Parathyroid adenoma (tissue), 2 donors: Measurements from ENCODE around the gene CYSRT1.

ENCODE experiments used
- H2AFZ ChIP-seq: fragments of 300-600 bp; sonication (generic); one replicate; pipeline ENCODE4 v1.7.0; 2017; ENCODE audit warnings: antibody characterized with exemption, mild to moderate bottlenecking
- H3K27ac ChIP-seq: fragments of 300-600 bp; sonication (generic); one replicate; pipeline ENCODE4 v1.7.0; 2017
- H3K27me3 ChIP-seq: fragments of 300-600 bp; sonication (generic); one replicate; pipeline ENCODE4 v1.7.0; 2017; ENCODE audit warnings: low read length; ENCODE audit not compliant: control insufficient read depth, insufficient read depth
- H3K36me3 ChIP-seq: fragments of 300-600 bp; sonication (generic); one replicate; pipeline ENCODE4 v1.7.0; 2017; ENCODE audit warnings: low read length; ENCODE audit not compliant: control insufficient read depth, insufficient read depth
- H3K4me1 ChIP-seq: fragments of 300-600 bp; sonication (generic); one replicate; pipeline ENCODE4 v1.7.0; 2017; ENCODE audit warnings: control low read depth
- H3K4me2 ChIP-seq: fragments of 300-600 bp; sonication (generic); one replicate; pipeline ENCODE4 v1.7.0; 2017; ENCODE audit warnings: low read length
- H3K4me3 ChIP-seq: fragments of 300-600 bp; sonication (generic); one replicate; pipeline ENCODE4 v1.7.0; 2017; ENCODE audit warnings: low read depth, low read length
- H3K79me2 ChIP-seq: fragments of 300-600 bp; sonication (generic); one replicate; pipeline ENCODE4 v1.7.0; 2017; ENCODE audit warnings: control low read depth
- H3K9ac ChIP-seq: fragments of 300-600 bp; sonication (generic); one replicate; pipeline ENCODE4 v1.7.0; 2017; ENCODE audit warnings: mild to moderate bottlenecking
- H3K9me3 ChIP-seq: fragments of 300-600 bp; sonication (generic); one replicate; pipeline ENCODE4 v1.7.0; 2017; ENCODE audit warnings: low read length; ENCODE audit not compliant: control insufficient read depth
- CTCF ChIP-seq: fragments of 300-600 bp; sonication (generic); IDR thresholded peaks from one replicate; pipeline ENCODE4 v1.7.0; 2017; ENCODE audit warnings: antibody characterized with exemption, mild to moderate bottlenecking
- donor health status: primary hyperparathyroidism.

The CYSRT1 gene

GRCh38 chr9:137234055-137234697, 9.2 kb downstream of the CYSRT1 start:
- no peaks in the 10 kb centered on the region for H3K36me3 ChIP-seq
- H3K4me2 ChIP-seq: no peak overlapping the region
- H3K9me3 ChIP-seq: no peaks in the 10 kb centered on the region
- no peak overlapping the region for H3K27ac ChIP-seq
- no peak for TF ChIP-seq CTCF
- no peak overlapping the region for H3K9ac ChIP-seq
- no peak overlapping the region for H2AFZ ChIP-seq
- H3K79me2 ChIP-seq: no peaks in the 10 kb centered on the region
- peaks cover 14% of the 10 kb centered on the region for H3K4me1 ChIP-seq
- no peak overlapping the region for H3K4me3 ChIP-seq
- no peaks in the 10 kb centered on the region for H3K27me3 ChIP-seq

- Histone ChIP-seq H3K4me1 (peaks cover 14% of the 10 kb centered on the region), H3K9me3 (no peaks in the 10 kb centered on the region), H3K27me3 (no peaks in the 10 kb centered on the region), H3K36me3 (no peaks in the 10 kb centered on the region), H3K4me2 (no peak overlapping the region), H3K27ac (no peak overlapping the region), H3K79me2 (no peaks in the 10 kb centered on the region), H2AFZ (no peak overlapping the region), H3K9ac (no peak overlapping the region), H3K4me3 (no peak overlapping the region)
- no peak for TF ChIP-seq CTCF
Observed at GRCh38 chr9:137234758-137235423, 9.9 kb downstream of the CYSRT1 start.

- no peak for TF ChIP-seq CTCF
Observed at GRCh38 chr9:137235424-137236237, 10.7 kb downstream of the CYSRT1 start.

GRCh38 chr9:137236238-137236935, 11.4 kb downstream of the CYSRT1 start:
- H3K27ac ChIP-seq: peak overlapping the region; percentile 65
- H3K9ac ChIP-seq: no peak overlapping the region
- H3K27me3 ChIP-seq: no peaks in the 10 kb centered on the region
- H3K4me2 ChIP-seq: peak overlapping the region; percentile 60
- peak; percentile 96 for TF ChIP-seq CTCF
- H2AFZ ChIP-seq: peak overlapping the region; percentile 78
- H3K4me1 ChIP-seq: peaks cover 14% of the 10 kb centered on the region
- no peak overlapping the region for H3K4me3 ChIP-seq
- no peaks in the 10 kb centered on the region for H3K9me3 ChIP-seq
- no peaks in the 10 kb centered on the region for H3K79me2 ChIP-seq
- H3K36me3 ChIP-seq: no peaks in the 10 kb centered on the region

More at GRCh38 chr9:137235424-137236237, 10.7 kb downstream of the CYSRT1 start:
- Histone ChIP-seq H3K4me1 (peaks cover 14% of the 10 kb centered on the region), H3K9ac (no peak overlapping the region), H2AFZ (peak overlapping the region; percentile 78), H3K9me3 (no peaks in the 10 kb centered on the region), H3K27me3 (no peaks in the 10 kb centered on the region), H3K27ac (no peak overlapping the region), H3K4me2 (peak overlapping the region; percentile 45), H3K4me3 (no peak overlapping the region), H3K79me2 (no peaks in the 10 kb centered on the region), H3K36me3 (no peaks in the 10 kb centered on the region)
